HEK293 (cell line): ENCODE results near the gene GHRH.

Source experiments
- CTCF ChIA-PET: fragments of 350-600 bp; formaldehyde crosslinking; extraction: SDS; loops from one replicate; lab custom pipeline; 2021; ENCODE audit warnings: antibody characterized with exemption; lab: Yijun Ruan, JAX
- POLR2A ChIA-PET: fragments of 300-600 bp; formaldehyde crosslinking; extraction: SDS; loops from one replicate; lab custom pipeline; 2020; ENCODE audit warnings: antibody characterized with exemption, inconsistent platforms; lab: Yijun Ruan, JAX
- H3K27ac ChIP-seq: fragments of 200-500 bp; sonication (Bioruptor generic); 2 replicates; pipeline ENCODE4 v1.5.1; 2014; ENCODE audit warnings: low read depth, low read length, control low read depth, inconsistent platforms; ENCODE audit errors: extremely low read depth
- H3K36me3 ChIP-seq, 2 experiments: fragments of 200-500 bp in 1 of 2; sonication (Bioruptor generic) in 1 of 2; 1 replicate in 1 of 2; 2 replicates in 1 of 2; pipeline ENCODE4 v1.5.1; 2014 to 2017; ENCODE audit warnings: inconsistent platforms in 2 of 2, low read length in 2 of 2; ENCODE audit not compliant: control insufficient read depth in 2 of 2, insufficient read depth in 1 of 2
- H3K4me1 ChIP-seq: fragments of 200-500 bp; sonication (Bioruptor generic); 2 replicates; pipeline ENCODE4 v1.5.1; 2014; ENCODE audit warnings: mild to moderate bottlenecking, low read length, inconsistent platforms; ENCODE audit not compliant: control insufficient read depth, insufficient read depth
- H3K4me3 ChIP-seq: 2 replicates; pipeline ENCODE4 v1.5.1; 2011; ENCODE audit warnings: low read depth, mild to moderate bottlenecking, control low read depth, low read length, moderate library complexity
- H3K9me3 ChIP-seq: fragments of 200-500 bp; sonication (Bioruptor generic); 2 replicates; pipeline ENCODE4 v1.5.1; 2014; ENCODE audit warnings: low read depth, low read length, inconsistent platforms; ENCODE audit not compliant: control insufficient read depth, insufficient read depth
- BCL11A ChIP-seq: fragments of 450-650 bp; formaldehyde crosslinking; IDR thresholded peaks from 2 replicates; pipeline ENCODE4 v1.5.1; 2016; ENCODE audit warnings: low read depth, missing biosample characterization, missing genetic modification characterization
- SALL2 ChIP-seq: fragments of 450-650 bp; formaldehyde crosslinking; IDR thresholded peaks from 2 replicates; pipeline ENCODE4 v1.5.0; 2017; ENCODE audit warnings: missing biosample characterization, mild to moderate bottlenecking, missing genetic modification characterization, borderline replicate concordance
- ZBTB1 ChIP-seq: fragments of 450-650 bp; formaldehyde crosslinking; IDR thresholded peaks from 2 replicates; pipeline ENCODE4 v1.5.1; 2016; ENCODE audit warnings: missing biosample characterization, missing genetic modification characterization
- ZNF274 ChIP-seq, 2 experiments: fragments of 200-500 bp in 1 of 2; fragments of 450-650 bp in 1 of 2; sonication (Bioruptor generic) in 1 of 2; formaldehyde crosslinking in 1 of 2; IDR thresholded peaks; 2 replicates each; pipeline versions ENCODE4 v1.5.1 to v1.6.1; 2014 to 2016; ENCODE audit warnings: borderline replicate concordance in 1 of 2, inconsistent platforms in 1 of 2, low read length in 1 of 2, missing biosample characterization in 1 of 2, missing genetic modification characterization in 1 of 2
- ZNF341 ChIP-seq: fragments of 450-650 bp; formaldehyde crosslinking; IDR thresholded peaks from 2 replicates; pipeline ENCODE4; 2016; ENCODE audit warnings: low read depth, missing biosample characterization, missing genetic modification characterization
- ZNF473 ChIP-seq: fragments of 450-650 bp; formaldehyde crosslinking; IDR thresholded peaks from 2 replicates; pipeline ENCODE4 v1.5.1; 2017; ENCODE audit warnings: missing biosample characterization, missing genetic modification characterization
- ZNF548 ChIP-seq: fragments of 450-650 bp; formaldehyde crosslinking; IDR thresholded peaks from 2 replicates; pipeline ENCODE4 v1.5.1; 2016; ENCODE audit warnings: missing biosample characterization, missing genetic modification characterization
- ZNF549 ChIP-seq: fragments of 450-650 bp; IDR thresholded peaks from 2 replicates; pipeline ENCODE4 v1.5.1; 2018; ENCODE audit warnings: missing biosample characterization, missing genetic modification characterization, mild to moderate bottlenecking, inconsistent platforms, moderate library complexity
- ZNF629 ChIP-seq: fragments of 450-650 bp; formaldehyde crosslinking; IDR thresholded peaks from 2 replicates; pipeline ENCODE4 v1.5.1; 2017; ENCODE audit warnings: missing biosample characterization, missing genetic modification characterization
- ZNF843 ChIP-seq: fragments of 450-650 bp; formaldehyde crosslinking; IDR thresholded peaks from 2 replicates; pipeline ENCODE4 v1.5.1; 2016; ENCODE audit warnings: missing biosample characterization, missing genetic modification characterization
- ZSCAN16 ChIP-seq: fragments of 450-650 bp; formaldehyde crosslinking; IDR thresholded peaks from 2 replicates; pipeline ENCODE4 v1.5.1; 2016; ENCODE audit warnings: missing biosample characterization, missing genetic modification characterization
- TF ChIP-seq, protein P1 (sequence below): fragments of 450-650 bp; formaldehyde crosslinking; IDR thresholded peaks from 2 replicates; pipeline ENCODE4 v1.5.1; 2017; ENCODE audit warnings: missing biosample characterization, mild to moderate bottlenecking, missing genetic modification characterization, moderate library complexity
- TF ChIP-seq, protein P2 (sequence below): fragments of 450-650 bp; formaldehyde crosslinking; IDR thresholded peaks from 2 replicates; pipeline ENCODE4 v1.5.1; 2016; ENCODE audit warnings: missing biosample characterization, missing genetic modification characterization, borderline replicate concordance
- TF ChIP-seq, protein P3 (sequence below): fragments of 450-650 bp; IDR thresholded peaks from 2 replicates; pipeline ENCODE4 v1.5.1; 2018; ENCODE audit warnings: missing biosample characterization, missing genetic modification characterization
- TF ChIP-seq, protein P4 (sequence below): fragments of 450-650 bp; formaldehyde crosslinking; conservative IDR thresholded peaks from 2 replicates; pipeline ENCODE4 v1.5.1; 2016; ENCODE audit warnings: low read depth, missing biosample characterization, missing genetic modification characterization
- TF ChIP-seq, protein P5 (sequence below): fragments of 450-650 bp; formaldehyde crosslinking; IDR thresholded peaks from 2 replicates; pipeline ENCODE4 v1.5.1; 2016; ENCODE audit warnings: missing biosample characterization, missing genetic modification characterization
- TF ChIP-seq, protein P6 (sequence below): fragments of 450-650 bp; formaldehyde crosslinking; IDR thresholded peaks from 2 replicates; pipeline ENCODE4 v1.5.1; 2016; ENCODE audit warnings: missing biosample characterization, missing genetic modification characterization, low read depth

The GHRH gene

DNA sequence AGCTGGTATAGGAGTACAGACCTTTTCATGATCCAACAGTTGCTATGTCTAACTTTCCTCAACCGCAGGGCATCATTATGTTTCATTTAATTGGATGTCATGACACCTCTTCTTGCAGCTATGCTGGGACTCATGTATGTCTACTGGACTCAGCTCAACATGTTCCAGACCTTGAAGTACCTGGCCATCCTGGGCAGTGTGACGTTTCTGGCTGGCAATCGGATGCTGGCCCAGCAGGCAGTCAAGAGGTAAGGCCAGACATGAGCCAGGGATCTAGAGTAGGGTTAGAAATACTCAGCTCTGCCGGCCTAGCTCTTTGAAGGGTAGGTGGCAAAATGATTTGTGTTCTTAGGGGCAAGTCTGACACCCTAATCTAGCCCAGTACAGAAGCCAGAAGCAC, 25.2 kb downstream of the GHRH start (continued):
- TF ChIP-seq, protein P1, sequence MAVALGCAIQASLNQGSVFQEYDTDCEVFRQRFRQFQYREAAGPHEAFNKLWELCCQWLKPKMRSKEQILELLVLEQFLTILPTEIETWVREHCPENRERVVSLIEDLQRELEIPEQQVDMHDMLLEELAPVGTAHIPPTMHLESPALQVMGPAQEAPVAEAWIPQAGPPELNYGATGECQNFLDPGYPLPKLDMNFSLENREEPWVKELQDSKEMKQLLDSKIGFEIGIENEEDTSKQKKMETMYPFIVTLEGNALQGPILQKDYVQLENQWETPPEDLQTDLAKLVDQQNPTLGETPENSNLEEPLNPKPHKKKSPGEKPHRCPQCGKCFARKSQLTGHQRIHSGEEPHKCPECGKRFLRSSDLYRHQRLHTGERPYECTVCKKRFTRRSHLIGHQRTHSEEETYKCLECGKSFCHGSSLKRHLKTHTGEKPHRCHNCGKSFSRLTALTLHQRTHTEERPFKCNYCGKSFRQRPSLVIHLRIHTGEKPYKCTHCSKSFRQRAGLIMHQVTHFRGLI (tag by site-specific recombination) = no peak
- TF ChIP-seq ZNF548 (tag by site-specific recombination) (no peak), ZNF473 (tag by site-specific recombination) (no peak), ZBTB1 (tag by site-specific recombination) (no peak)

DNA sequence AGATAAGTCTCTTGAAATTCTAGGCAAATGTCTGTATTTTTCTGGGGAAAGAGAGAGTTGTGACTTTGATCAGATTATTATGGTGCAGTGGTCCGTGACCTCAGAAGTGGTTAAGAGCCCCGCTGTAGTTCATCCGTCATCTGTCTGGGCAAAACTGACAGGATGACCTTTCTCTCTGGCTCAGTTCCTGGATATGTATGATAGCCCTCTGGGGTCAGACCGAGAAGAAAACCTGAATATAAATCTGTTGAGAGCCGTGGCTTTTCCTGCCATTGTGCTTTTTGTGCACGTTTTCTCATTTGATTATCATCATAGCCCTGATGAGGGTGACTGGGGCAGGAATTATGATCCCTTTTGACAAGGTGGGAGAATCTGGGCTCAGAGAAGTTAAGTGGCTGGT, 26.5 kb downstream of the GHRH start:
- Histone ChIP-seq H3K4me3 (no peak overlapping the region), H3K9me3 (no peaks in the 10 kb centered on the region), H3K4me1 (no peaks in the 10 kb centered on the region), H3K36me3 (peaks cover 59 to 98% of the 10 kb centered on the region in 2 experiments), H3K27ac (no peak overlapping the region)
- TF ChIP-seq ZNF549 (tag by site-specific recombination) = no peak
- TF ChIP-seq, protein P2, sequence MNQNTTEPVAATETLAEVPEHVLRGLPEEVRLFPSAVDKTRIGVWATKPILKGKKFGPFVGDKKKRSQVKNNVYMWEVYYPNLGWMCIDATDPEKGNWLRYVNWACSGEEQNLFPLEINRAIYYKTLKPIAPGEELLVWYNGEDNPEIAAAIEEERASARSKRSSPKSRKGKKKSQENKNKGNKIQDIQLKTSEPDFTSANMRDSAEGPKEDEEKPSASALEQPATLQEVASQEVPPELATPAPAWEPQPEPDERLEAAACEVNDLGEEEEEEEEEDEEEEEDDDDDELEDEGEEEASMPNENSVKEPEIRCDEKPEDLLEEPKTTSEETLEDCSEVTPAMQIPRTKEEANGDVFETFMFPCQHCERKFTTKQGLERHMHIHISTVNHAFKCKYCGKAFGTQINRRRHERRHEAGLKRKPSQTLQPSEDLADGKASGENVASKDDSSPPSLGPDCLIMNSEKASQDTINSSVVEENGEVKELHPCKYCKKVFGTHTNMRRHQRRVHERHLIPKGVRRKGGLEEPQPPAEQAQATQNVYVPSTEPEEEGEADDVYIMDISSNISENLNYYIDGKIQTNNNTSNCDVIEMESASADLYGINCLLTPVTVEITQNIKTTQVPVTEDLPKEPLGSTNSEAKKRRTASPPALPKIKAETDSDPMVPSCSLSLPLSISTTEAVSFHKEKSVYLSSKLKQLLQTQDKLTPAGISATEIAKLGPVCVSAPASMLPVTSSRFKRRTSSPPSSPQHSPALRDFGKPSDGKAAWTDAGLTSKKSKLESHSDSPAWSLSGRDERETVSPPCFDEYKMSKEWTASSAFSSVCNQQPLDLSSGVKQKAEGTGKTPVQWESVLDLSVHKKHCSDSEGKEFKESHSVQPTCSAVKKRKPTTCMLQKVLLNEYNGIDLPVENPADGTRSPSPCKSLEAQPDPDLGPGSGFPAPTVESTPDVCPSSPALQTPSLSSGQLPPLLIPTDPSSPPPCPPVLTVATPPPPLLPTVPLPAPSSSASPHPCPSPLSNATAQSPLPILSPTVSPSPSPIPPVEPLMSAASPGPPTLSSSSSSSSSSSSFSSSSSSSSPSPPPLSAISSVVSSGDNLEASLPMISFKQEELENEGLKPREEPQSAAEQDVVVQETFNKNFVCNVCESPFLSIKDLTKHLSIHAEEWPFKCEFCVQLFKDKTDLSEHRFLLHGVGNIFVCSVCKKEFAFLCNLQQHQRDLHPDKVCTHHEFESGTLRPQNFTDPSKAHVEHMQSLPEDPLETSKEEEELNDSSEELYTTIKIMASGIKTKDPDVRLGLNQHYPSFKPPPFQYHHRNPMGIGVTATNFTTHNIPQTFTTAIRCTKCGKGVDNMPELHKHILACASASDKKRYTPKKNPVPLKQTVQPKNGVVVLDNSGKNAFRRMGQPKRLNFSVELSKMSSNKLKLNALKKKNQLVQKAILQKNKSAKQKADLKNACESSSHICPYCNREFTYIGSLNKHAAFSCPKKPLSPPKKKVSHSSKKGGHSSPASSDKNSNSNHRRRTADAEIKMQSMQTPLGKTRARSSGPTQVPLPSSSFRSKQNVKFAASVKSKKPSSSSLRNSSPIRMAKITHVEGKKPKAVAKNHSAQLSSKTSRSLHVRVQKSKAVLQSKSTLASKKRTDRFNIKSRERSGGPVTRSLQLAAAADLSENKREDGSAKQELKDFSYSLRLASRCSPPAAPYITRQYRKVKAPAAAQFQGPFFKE = no peak
- TF ChIP-seq, protein P3, sequence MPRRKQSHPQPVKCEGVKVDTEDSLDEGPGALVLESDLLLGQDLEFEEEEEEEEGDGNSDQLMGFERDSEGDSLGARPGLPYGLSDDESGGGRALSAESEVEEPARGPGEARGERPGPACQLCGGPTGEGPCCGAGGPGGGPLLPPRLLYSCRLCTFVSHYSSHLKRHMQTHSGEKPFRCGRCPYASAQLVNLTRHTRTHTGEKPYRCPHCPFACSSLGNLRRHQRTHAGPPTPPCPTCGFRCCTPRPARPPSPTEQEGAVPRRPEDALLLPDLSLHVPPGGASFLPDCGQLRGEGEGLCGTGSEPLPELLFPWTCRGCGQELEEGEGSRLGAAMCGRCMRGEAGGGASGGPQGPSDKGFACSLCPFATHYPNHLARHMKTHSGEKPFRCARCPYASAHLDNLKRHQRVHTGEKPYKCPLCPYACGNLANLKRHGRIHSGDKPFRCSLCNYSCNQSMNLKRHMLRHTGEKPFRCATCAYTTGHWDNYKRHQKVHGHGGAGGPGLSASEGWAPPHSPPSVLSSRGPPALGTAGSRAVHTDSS (tag by site-specific recombination) = no peak
- no peak for TF ChIP-seq SALL2 (tag by site-specific recombination)
- TF ChIP-seq, protein P4, sequence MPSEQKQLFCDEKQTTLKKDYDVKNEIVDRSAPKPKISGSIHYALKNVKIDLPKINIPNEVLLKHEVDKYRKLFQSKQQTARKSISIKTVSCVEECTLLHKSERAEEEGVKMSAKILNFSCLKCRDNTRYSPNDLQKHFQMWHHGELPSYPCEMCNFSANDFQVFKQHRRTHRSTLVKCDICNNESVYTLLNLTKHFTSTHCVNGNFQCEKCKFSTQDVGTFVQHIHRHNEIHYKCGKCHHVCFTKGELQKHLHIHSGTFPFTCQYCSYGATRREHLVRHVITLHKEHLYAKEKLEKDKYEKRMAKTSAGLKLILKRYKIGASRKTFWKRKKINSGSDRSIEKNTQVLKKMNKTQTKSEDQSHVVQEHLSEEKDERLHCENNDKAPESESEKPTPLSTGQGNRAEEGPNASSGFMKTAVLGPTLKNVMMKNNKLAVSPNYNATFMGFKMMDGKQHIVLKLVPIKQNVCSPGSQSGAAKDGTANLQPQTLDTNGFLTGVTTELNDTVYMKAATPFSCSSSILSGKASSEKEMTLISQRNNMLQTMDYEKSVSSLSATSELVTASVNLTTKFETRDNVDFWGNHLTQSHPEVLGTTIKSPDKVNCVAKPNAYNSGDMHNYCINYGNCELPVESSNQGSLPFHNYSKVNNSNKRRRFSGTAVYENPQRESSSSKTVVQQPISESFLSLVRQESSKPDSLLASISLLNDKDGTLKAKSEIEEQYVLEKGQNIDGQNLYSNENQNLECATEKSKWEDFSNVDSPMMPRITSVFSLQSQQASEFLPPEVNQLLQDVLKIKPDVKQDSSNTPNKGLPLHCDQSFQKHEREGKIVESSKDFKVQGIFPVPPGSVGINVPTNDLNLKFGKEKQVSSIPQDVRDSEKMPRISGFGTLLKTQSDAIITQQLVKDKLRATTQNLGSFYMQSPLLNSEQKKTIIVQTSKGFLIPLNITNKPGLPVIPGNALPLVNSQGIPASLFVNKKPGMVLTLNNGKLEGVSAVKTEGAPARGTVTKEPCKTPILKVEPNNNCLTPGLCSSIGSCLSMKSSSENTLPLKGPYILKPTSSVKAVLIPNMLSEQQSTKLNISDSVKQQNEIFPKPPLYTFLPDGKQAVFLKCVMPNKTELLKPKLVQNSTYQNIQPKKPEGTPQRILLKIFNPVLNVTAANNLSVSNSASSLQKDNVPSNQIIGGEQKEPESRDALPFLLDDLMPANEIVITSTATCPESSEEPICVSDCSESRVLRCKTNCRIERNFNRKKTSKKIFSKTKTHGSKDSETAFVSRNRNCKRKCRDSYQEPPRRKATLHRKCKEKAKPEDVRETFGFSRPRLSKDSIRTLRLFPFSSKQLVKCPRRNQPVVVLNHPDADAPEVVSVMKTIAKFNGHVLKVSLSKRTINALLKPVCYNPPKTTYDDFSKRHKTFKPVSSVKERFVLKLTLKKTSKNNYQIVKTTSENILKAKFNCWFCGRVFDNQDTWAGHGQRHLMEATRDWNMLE = no peak
- TF ChIP-seq ZNF341 (tag by site-specific recombination) = no peak
- no peak for TF ChIP-seq ZNF843 (tag by site-specific recombination)
- TF ChIP-seq, protein P5, sequence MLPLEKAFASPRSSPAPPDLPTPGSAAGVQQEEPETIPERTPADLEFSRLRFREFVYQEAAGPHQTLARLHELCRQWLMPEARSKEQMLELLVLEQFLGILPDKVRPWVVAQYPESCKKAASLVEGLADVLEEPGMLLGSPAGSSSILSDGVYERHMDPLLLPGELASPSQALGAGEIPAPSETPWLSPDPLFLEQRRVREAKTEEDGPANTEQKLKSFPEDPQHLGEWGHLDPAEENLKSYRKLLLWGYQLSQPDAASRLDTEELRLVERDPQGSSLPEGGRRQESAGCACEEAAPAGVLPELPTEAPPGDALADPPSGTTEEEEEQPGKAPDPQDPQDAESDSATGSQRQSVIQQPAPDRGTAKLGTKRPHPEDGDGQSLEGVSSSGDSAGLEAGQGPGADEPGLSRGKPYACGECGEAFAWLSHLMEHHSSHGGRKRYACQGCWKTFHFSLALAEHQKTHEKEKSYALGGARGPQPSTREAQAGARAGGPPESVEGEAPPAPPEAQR (tag by site-specific recombination) = no peak
- TF ChIP-seq BCL11A (tag by site-specific recombination) = no peak
- TF ChIP-seq ZNF274 (IDR thresholded peaks at IDR 0.05; ENCODE audit: low read length) = no peak
- no peak for TF ChIP-seq ZNF274 (tag by site-specific recombination; IDR thresholded peaks at IDR 0.05; ENCODE audit: borderline replicate concordance)
- TF ChIP-seq ZSCAN16 (tag by site-specific recombination) = no peak
- TF ChIP-seq, protein P6, sequence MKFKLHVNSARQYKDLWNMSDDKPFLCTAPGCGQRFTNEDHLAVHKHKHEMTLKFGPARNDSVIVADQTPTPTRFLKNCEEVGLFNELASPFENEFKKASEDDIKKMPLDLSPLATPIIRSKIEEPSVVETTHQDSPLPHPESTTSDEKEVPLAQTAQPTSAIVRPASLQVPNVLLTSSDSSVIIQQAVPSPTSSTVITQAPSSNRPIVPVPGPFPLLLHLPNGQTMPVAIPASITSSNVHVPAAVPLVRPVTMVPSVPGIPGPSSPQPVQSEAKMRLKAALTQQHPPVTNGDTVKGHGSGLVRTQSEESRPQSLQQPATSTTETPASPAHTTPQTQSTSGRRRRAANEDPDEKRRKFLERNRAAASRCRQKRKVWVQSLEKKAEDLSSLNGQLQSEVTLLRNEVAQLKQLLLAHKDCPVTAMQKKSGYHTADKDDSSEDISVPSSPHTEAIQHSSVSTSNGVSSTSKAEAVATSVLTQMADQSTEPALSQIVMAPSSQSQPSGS (tag by site-specific recombination) = no peak
- TF ChIP-seq ZNF629 (tag by site-specific recombination) = no peak
- ChIA-PET POLR2A (no interaction called here), CTCF (no interaction called here)
